H1 (cell line): Measurements from ENCODE around the gene TAF11L13.

Experiments
- BACH1 ChIP-seq: IDR thresholded peaks from 2 replicates; pipeline ENCODE4 v1.6.1; 2012; ENCODE audit warnings: low read length, improper control_type of control experiment
- BCL11A ChIP-seq, 2 experiments: IDR thresholded peaks; one replicate each; pipeline ENCODE4 v1.6.1; 2011; ENCODE audit warnings: low read depth in 2 of 2, low read length in 2 of 2, mild to moderate bottlenecking in 2 of 2
- EZH2 ChIP-seq: fragments of 200-600 bp; sonication (generic); IDR thresholded peaks from 2 replicates; pipeline ENCODE4 v1.7.1; 2012; ENCODE audit warnings: low read depth, mild to moderate bottlenecking, moderate library complexity, low read length, inconsistent platforms; ENCODE audit not compliant: severe bottlenecking
- GTF2F1 ChIP-seq: IDR thresholded peaks from 2 replicates; pipeline ENCODE4 v1.6.1; 2012; ENCODE audit warnings: low read depth, low read length, improper control_type of control experiment, borderline replicate concordance
- POLR2A ChIP-seq, 2 experiments: IDR thresholded peaks; 1 replicate in 1 of 2; 2 replicates in 1 of 2; pipeline ENCODE4 v1.6.1; 2011; ENCODE audit warnings: low read depth in 2 of 2, low read length in 2 of 2, mild to moderate bottlenecking in 2 of 2; ENCODE audit errors: control extremely low read depth in 1 of 2
- POLR2AphosphoS5 ChIP-seq: IDR thresholded peaks from 2 replicates; pipeline ENCODE4 v1.6.1; 2011; ENCODE audit warnings: low read depth, low read length
- SIN3A ChIP-seq, 2 experiments: IDR thresholded peaks in 1 of 2; conservative IDR thresholded peaks in 1 of 2; 2 replicates each; pipeline ENCODE4 v1.6.1; 2011 to 2012; ENCODE audit warnings: low read length in 2 of 2, improper control_type of control experiment in 1 of 2, low read depth in 1 of 2, mild to moderate bottlenecking in 1 of 2
- ZNF274 ChIP-seq: IDR thresholded peaks from 2 replicates; pipeline ENCODE4 v1.7.0; 2012; ENCODE audit warnings: low read length, borderline replicate concordance; ENCODE audit errors: extremely low read depth
- TF ChIP-seq, protein P1 (sequence below), 3 experiments: IDR thresholded peaks; 1 replicate in 2 of 3; 2 replicates in 1 of 3; pipeline versions ENCODE4 v1.5.1 to v1.6.1; 2011; ENCODE audit warnings: low read length in 3 of 3, mild to moderate bottlenecking in 3 of 3, inconsistent platforms in 2 of 3, low read depth in 1 of 3, moderate library complexity in 1 of 3; ENCODE audit not compliant: insufficient read depth in 1 of 3; ENCODE audit errors: control extremely low read depth in 1 of 3

DNA sequence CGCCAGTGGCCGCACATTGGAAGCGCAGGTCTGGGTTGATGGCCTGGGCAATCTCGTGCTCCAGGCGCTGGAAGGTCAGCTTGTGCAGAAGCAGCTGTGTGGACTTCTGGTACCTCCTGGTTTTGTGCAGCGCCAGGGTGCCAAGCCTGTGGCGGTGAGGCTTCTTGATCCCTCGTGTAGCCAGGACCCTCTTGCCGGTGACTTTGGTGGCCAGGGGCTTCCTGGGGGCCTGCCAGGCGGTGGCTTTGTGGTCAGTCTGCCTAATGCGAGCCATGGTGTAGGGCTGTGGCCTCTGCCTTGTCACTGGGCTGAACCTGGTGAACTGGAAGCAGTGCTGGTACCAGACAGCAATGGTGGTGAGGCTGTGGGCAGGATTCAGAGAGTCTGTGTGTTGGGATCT, 6.2 kb upstream of the TAF11L13 start:
- TF ChIP-seq, protein P1, sequence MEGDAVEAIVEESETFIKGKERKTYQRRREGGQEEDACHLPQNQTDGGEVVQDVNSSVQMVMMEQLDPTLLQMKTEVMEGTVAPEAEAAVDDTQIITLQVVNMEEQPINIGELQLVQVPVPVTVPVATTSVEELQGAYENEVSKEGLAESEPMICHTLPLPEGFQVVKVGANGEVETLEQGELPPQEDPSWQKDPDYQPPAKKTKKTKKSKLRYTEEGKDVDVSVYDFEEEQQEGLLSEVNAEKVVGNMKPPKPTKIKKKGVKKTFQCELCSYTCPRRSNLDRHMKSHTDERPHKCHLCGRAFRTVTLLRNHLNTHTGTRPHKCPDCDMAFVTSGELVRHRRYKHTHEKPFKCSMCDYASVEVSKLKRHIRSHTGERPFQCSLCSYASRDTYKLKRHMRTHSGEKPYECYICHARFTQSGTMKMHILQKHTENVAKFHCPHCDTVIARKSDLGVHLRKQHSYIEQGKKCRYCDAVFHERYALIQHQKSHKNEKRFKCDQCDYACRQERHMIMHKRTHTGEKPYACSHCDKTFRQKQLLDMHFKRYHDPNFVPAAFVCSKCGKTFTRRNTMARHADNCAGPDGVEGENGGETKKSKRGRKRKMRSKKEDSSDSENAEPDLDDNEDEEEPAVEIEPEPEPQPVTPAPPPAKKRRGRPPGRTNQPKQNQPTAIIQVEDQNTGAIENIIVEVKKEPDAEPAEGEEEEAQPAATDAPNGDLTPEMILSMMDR (IDR thresholded peaks at IDR 0.05; ENCODE audit: control extremely low read depth in 1 of 3, insufficient read depth in 1 of 3, low read depth in 1 of 3, low read length in 3 of 3) = no peak
- TF ChIP-seq GTF2F1 (no peak), POLR2AphosphoS5 (no peak), POLR2A (IDR thresholded peaks at IDR 0.05; ENCODE audit: control extremely low read depth in 1 of 2, low read depth in 2 of 2, low read length in 2 of 2) (no peak), BACH1 (no peak), BCL11A (IDR thresholded peaks at IDR 0.05; ENCODE audit: low read depth in 2 of 2, low read length in 2 of 2) (no peak), SIN3A (conservative IDR thresholded peaks at IDR 0.05 in 1 of 2, IDR thresholded peaks at IDR 0.05 in 1 of 2; ENCODE audit: low read depth in 1 of 2, low read length in 2 of 2) (no peak), EZH2 (no peak), ZNF274 (no peak)
